ENCODE results near the gene SAMD9L.

DNA sequence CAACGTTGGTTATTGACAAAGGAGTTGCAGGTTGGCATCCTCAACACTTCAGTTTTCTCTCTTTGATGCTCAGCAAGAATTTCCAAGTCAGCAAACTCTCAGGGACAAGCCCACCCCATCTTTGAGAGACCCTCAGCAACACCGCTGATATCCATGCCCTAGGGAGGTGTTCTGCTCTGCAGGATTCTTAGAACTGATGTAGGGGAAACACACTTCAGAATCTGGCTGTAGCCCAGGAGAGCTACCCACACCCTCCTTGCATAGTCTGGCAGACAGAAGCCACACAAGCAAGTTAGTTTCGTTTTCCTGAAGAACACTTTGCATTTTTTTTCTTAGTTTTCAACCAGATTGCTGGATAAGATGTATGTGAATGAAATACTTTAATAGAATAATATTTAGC, 822 bp downstream of the SAMD9L start:
- TF ChIP-seq POLR2A (IDR thresholded peaks at IDR 0.05) (no peak), CTCF (IDR thresholded peaks at IDR 0.05) (no peak)
